PC-3 (cell line): Measurements from ENCODE around the gene S100A4. TPM values are rescaled to one million over a fixed set of nuclear protein-coding genes. Genes with fewer than 3 reads are reported as not detected.

ENCODE experiments used
- ATAC-seq: fragments of 200-7000 bp; cut with Tn5 transposase; 2 replicates; pipeline ENCODE4 v1.9.1; 2020; ENCODE audit warnings: mild to moderate bottlenecking, moderate library complexity
- BruUV-seq: library from RNA; stranded (reverse); fragments of 400-500 nt; replicated peaks from 2 replicates; lab custom pipeline; 2021; lab: Mats Ljungman, UMichigan
- CTCF ChIA-PET: fragments of 300-600 bp; sonication (Branson Sonifier 250); formaldehyde crosslinking; loops from one replicate; lab custom pipeline; 2022; ENCODE audit warnings: antibody characterized with exemption; lab: Charles Lee
- POLR2A ChIA-PET: fragments of 300-600 bp; sonication (Branson Sonifier 250); formaldehyde crosslinking; loops from one replicate; lab custom pipeline; 2022; ENCODE audit warnings: antibody characterized with exemption; ENCODE audit not compliant: unreplicated experiment; lab: Charles Lee
- DNase-seq: peaks from one replicate; pipeline ENCODE4 v3.0.0-alpha.2; 2015
- H2AFZ ChIP-seq: fragments of 300-600 bp; sonication (generic); 2 replicates; pipeline ENCODE4 v1.6.0; 2016; ENCODE audit warnings: antibody characterized with exemption, low read length
- H3F3A ChIP-seq: fragments of 300-600 bp; sonication (generic); one replicate; pipeline ENCODE4 v1.6.0; 2017; ENCODE audit warnings: antibody characterized with exemption, low read length, control low read depth, mild to moderate bottlenecking; ENCODE audit not compliant: unreplicated experiment
- H3K27ac ChIP-seq: fragments of 300-600 bp; sonication (generic); 2 replicates; pipeline ENCODE4 v1.5.1; 2016; ENCODE audit warnings: mild to moderate bottlenecking, low read length
- H3K27me3 ChIP-seq: fragments of 300-600 bp; sonication (generic); 2 replicates; pipeline ENCODE4 v1.6.1; 2016; ENCODE audit warnings: low read length, mixed read lengths
- H3K36me3 ChIP-seq: fragments of 300-600 bp; sonication (generic); 2 replicates; pipeline ENCODE4 v1.6.1; 2016; ENCODE audit warnings: low read depth, mixed run types, low read length, mixed read lengths
- H3K4me1 ChIP-seq: fragments of 300-600 bp; sonication (generic); 2 replicates; pipeline ENCODE4 v1.5.1; 2016; ENCODE audit warnings: low read length; ENCODE audit not compliant: insufficient read depth
- H3K4me2 ChIP-seq: fragments of 300-600 bp; sonication (generic); 2 replicates; pipeline ENCODE4 v1.6.0; 2016; ENCODE audit warnings: low read length
- H3K4me3 ChIP-seq: fragments of 300-600 bp; sonication (generic); 2 replicates; pipeline ENCODE4 v1.5.1; 2016; ENCODE audit warnings: mild to moderate bottlenecking, low read length, mixed read lengths
- H3K79me2 ChIP-seq: fragments of 300-600 bp; sonication (generic); 2 replicates; pipeline ENCODE4 v1.6.1; 2017; ENCODE audit warnings: low read length, mixed read lengths
- H3K9ac ChIP-seq: fragments of 300-600 bp; sonication (generic); 2 replicates; pipeline ENCODE4 v1.6.0; 2016; ENCODE audit warnings: mild to moderate bottlenecking, low read length
- H3K9me2 ChIP-seq: fragments of 300-600 bp; sonication (generic); replicated peaks from 2 replicates; pipeline ENCODE4 v1.6.1; 2016; ENCODE audit warnings: mixed run types, low read length, mixed read lengths
- H3K9me3 ChIP-seq: fragments of 300-600 bp; sonication (generic); 2 replicates; pipeline ENCODE4 v1.6.1; 2016; ENCODE audit warnings: low read length, mixed read lengths
- H4K20me1 ChIP-seq: fragments of 300-600 bp; sonication (generic); 2 replicates; pipeline ENCODE4 v1.6.1; 2016; ENCODE audit warnings: low read length, mixed read lengths
- CTCF ChIP-seq: fragments of 300-600 bp; sonication (generic); conservative IDR thresholded peaks from 2 replicates; pipeline ENCODE4 v1.5.1; 2017; ENCODE audit warnings: antibody characterized with exemption, low read depth, mild to moderate bottlenecking, low read length
- EZH2 ChIP-seq: fragments of 300-600 bp; sonication (generic); IDR thresholded peaks from one replicate; pipeline ENCODE4 v1.6.1; 2017; ENCODE audit warnings: antibody characterized with exemption, mild to moderate bottlenecking, low read length; ENCODE audit not compliant: unreplicated experiment
- EZH2phosphoT487 ChIP-seq: fragments of 300-600 bp; sonication (generic); IDR thresholded peaks from 2 replicates; pipeline ENCODE4 v1.6.1; 2018; ENCODE audit warnings: mild to moderate bottlenecking, antibody characterized with exemption, low read length, borderline replicate concordance
- intact Hi-C: fragments of 100-400 bp; cut with micrococcal nuclease; formaldehyde crosslinking; loops from 2 replicates; pipeline ENCODE4 v1.9.0; 2023
- total RNA-seq: library from RNA; depleted of rRNA; stranded (reverse); fragments of >200 nt; gene quantifications from 2 replicates; pipeline ENCODE4 v1.2.3, GENCODE V29; 2014

S100A4 gene
- total RNA-seq, 1 experiment from 2014 or later = 55.8 TPM

GRCh38 chr1:153569465-153569864 is 23.9 kb upstream of the S100A4 start:
- no peak overlapping the region for H3K4me3 ChIP-seq
- peak overlapping the region; percentile 100 for H3K27ac ChIP-seq
- no peaks in the 10 kb centered on the region for H3K36me3 ChIP-seq
- H3K9me2 ChIP-seq = no peaks in the 10 kb centered on the region
- CTCF ChIA-PET = interaction anchor here (0.6 kb wide), 2 partner anchors 54 to 58 kb away, joined by 3 to 4 read pairs; no protein-coding TSS in a partner anchor
- intact Hi-C loops = no loop called here
- H4K20me1 ChIP-seq = no peaks in the 10 kb centered on the region
- no peaks in the 10 kb centered on the region for H3K27me3 ChIP-seq
- BruUV-seq = no TSS peak
- no peaks in the 10 kb centered on the region for H3K9me3 ChIP-seq
- POLR2A ChIA-PET = no interaction called here
- H3K4me1 ChIP-seq = peaks cover 65% of the 10 kb centered on the region
- H3K79me2 ChIP-seq = peaks cover 15% of the 10 kb centered on the region
- DNase-seq = no peak
- peaks cover 8% of the 10 kb centered on the region for H3F3A ChIP-seq
- no peak overlapping the region for H2AFZ ChIP-seq
- ATAC-seq = no peak
- no peak overlapping the region for H3K4me2 ChIP-seq
- TF ChIP-seq CTCF (no peak), EZH2phosphoT487 (no peak), EZH2 (no peak)
- H3K9ac ChIP-seq = peak overlapping the region; percentile 94; the same call in 1 of the 2 replicates

DNA sequence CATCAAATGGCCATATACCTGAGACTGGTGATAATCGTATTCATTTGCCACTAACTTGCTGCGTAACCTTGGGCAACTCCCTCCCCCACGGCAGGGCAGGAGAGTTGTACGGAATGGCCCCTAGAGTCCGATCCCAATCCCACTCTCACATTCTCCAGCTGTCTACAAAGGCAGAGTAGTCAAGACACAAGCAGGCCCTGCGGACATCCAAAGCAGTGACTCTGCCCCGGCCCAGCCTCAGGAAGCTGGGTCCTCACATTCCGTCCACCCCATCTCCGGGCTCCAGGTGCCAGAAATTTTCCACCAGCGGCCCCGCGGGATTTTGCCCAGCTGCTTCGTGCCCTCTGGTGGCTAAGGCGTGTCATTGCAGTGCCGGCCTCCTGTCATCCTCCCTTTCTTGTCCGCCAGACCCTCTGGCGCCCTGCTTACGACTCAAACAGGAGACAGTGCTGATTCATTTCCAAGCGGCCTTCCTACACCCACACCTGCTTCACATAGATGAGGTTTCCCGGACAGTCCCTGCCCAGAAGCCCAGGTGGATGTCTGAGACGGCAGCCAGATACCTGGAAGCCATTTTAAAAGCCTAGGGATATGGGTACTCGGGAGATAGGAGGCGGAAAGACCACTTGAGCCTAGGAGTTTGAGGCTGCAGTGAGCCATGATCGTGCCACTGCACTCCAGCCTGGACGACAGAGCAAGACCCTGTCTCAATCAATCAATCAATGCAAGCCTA is 22.9 kb upstream of the S100A4 start:
- ATAC-seq (peak; percentile 25), DNase-seq (peak; percentile 99)
- Histone ChIP-seq H2AFZ (peak overlapping the region; percentile 39; the same call in 1 of the 2 replicates), H3F3A (peaks cover 8% of the 10 kb centered on the region), H3K36me3 (no peaks in the 10 kb centered on the region), H3K4me1 (peaks cover 74% of the 10 kb centered on the region), H3K9me2 (no peaks in the 10 kb centered on the region), H4K20me1 (no peaks in the 10 kb centered on the region), H3K4me3 (peak overlapping the region; percentile 37), H3K27me3 (no peaks in the 10 kb centered on the region), H3K4me2 (peak overlapping the region; percentile 73), H3K27ac (peak overlapping the region; percentile 100), H3K79me2 (peaks cover 24% of the 10 kb centered on the region), H3K9ac (peak overlapping the region; percentile 94), H3K9me3 (no peaks in the 10 kb centered on the region)
- ChIA-PET CTCF (interaction anchor here (0.6 to 1.7 kb wide), 10 partner anchors 23 to 190 kb away, joined by 3 to 24 read pairs (median 4); partner anchors contain the start of genes S100A13, S100A16, S100A4 and S100A5), POLR2A (interaction anchor here (0.6 to 1.8 kb wide), 9 partner anchors 28 to 215 kb away, joined by 3 to 47 read pairs (median 8); partner anchors contain the start of genes CHTOP, S100A16, S100A5 and S100A6)
- intact Hi-C loops = loop anchor here (1.0 kb wide), 3 partner anchors 35 to 216 kb away; no protein-coding TSS in a partner anchor
- TF ChIP-seq EZH2phosphoT487 (no peak), EZH2 (no peak), CTCF (peak; percentile 99)
- BruUV-seq = no TSS peak
